Transverse colon (tissue), 3 donors: ENCODE measurements around the gene CGNL1.

Experiments
- CTCF ChIP-seq, 5 experiments: fragments of 200-600 bp in 3 of 5; fragments of 450-650 bp in 2 of 5; sonication (generic) in 3 of 5; IDR thresholded peaks; 1 replicate in 2 of 5; 2 replicates in 3 of 5; pipeline ENCODE4 v1.5.1; 2016 to 2017; ENCODE audit warnings: antibody characterized with exemption in 5 of 5, inconsistent platforms in 3 of 5, mild to moderate bottlenecking in 2 of 5, moderate library complexity in 1 of 5
- POLR2A ChIP-seq: fragments of 450-650 bp; IDR thresholded peaks from one replicate; pipeline ENCODE4 v1.6.1; 2016; ENCODE audit warnings: antibody characterized with exemption, mild to moderate bottlenecking, moderate library complexity

GRCh38 chr15:57411945-57412768 is 35.9 kb downstream of the CGNL1 start:
- TF ChIP-seq CTCF (IDR thresholded peaks at IDR 0.05), result no peak
- no peak for TF ChIP-seq POLR2A
